HG03060 (cell line): ENCODE measurements around the gene DECR2.

Experiments used
- ATAC-seq: cut with Tn5 transposase; IDR thresholded peaks from one replicate; pipeline ENCODE4 v1.9.1; 2021; ENCODE audit warnings: low read depth, moderate number of reproducible peaks; ENCODE audit not compliant: unreplicated experiment

The DECR2 gene

GRCh38 chr16:426115-426905, 24.6 kb downstream of the DECR2 start:
- no peak for ATAC-seq

- ATAC-seq, result no peak
Measured at GRCh38 chr16:426906-427249, 25.2 kb downstream of the DECR2 start.

- no peak for ATAC-seq
Measured at GRCh38 chr16:427250-427649, 25.6 kb downstream of the DECR2 start.

- no peak for ATAC-seq
Measured at GRCh38 chr16:430904-431303, 29.2 kb downstream of the DECR2 start.

GRCh38 chr16:440627-441026, 38.9 kb downstream of the DECR2 start:
- ATAC-seq, result no peak

- no peak for ATAC-seq
Measured at GRCh38 chr16:441447-441846, 39.8 kb downstream of the DECR2 start.

- ATAC-seq, result no peak
Measured at GRCh38 chr16:442976-443375, 41.3 kb downstream of the DECR2 start.

GRCh38 chr16:444027-444426, 42.3 kb downstream of the DECR2 start:
- no peak for ATAC-seq

- ATAC-seq, result no peak
Measured at GRCh38 chr16:445566-445965, 43.9 kb downstream of the DECR2 start.

- ATAC-seq, result no peak
Measured at GRCh38 chr16:450385-450784, 48.7 kb downstream of the DECR2 start.

- ATAC-seq, result no peak
Measured at GRCh38 chr16:450785-451512, 49.3 kb downstream of the DECR2 start.

GRCh38 chr16:454397-454940, 52.8 kb downstream of the DECR2 start:
- no peak for ATAC-seq

GRCh38 chr16:455453-455852, 53.8 kb downstream of the DECR2 start:
- no peak for ATAC-seq

- no peak for ATAC-seq
Measured at GRCh38 chr16:456891-457483, 55.3 kb downstream of the DECR2 start.

- ATAC-seq, result no peak
Measured at GRCh38 chr16:457732-458400, 56.2 kb downstream of the DECR2 start.

GRCh38 chr16:459761-460160, 58.1 kb downstream of the DECR2 start:
- no peak for ATAC-seq

GRCh38 chr16:460787-461186, 59.1 kb downstream of the DECR2 start:
- no peak for ATAC-seq
